Measurements from ENCODE around the gene EIF4A3. TPM values are rescaled to one million over a fixed set of nuclear protein-coding genes. Genes with fewer than 3 reads are reported as not detected.

EIF4A3 gene
- total and polyA plus RNA-seq, 2 donors, result 76.3 to 116 TPM

- Histone ChIP-seq H3K4me1 (ENCODE audit: control insufficient read depth in 2 of 2, insufficient read depth in 2 of 2, low read length in 2 of 2) (peaks cover 0 to 11% of the 10 kb centered on the region in 2 donors), H3K9me3 (ENCODE audit: control insufficient read depth in 2 of 2, insufficient read depth in 1 of 2, low read length in 1 of 2) (no peaks in the 10 kb centered on the region), H3K4me3 (ENCODE audit: low read length in 2 of 2) (no peak overlapping the region), H3K27me3 (ENCODE audit: control insufficient read depth in 2 of 2, insufficient read depth in 1 of 2, low read length in 1 of 2) (peaks cover 0 to 17% of the 10 kb centered on the region in 2 donors), H3K36me3 (ENCODE audit: control insufficient read depth in 2 of 2, insufficient read depth in 2 of 2, low read length in 1 of 2) (no peaks in the 10 kb centered on the region), H3K27ac (ENCODE audit: low read depth in 1 of 2, low read length in 1 of 2) (no peak overlapping the region)
- DNase-seq (ENCODE audit: low read depth in 6 of 9, low spot score in 9 of 9), result no peak
- 96% methylated on average over 23 of the region's 23 CpGs for WGBS
These were observed 42.7 kb upstream of the EIF4A3 start for GRCh38 chr17:80189611-80190010.

GRCh38 chr17:80187515-80187941, 40.6 kb upstream of the EIF4A3 start:
- 84% methylated on average over 18 of the region's 18 CpGs for WGBS
- Histone ChIP-seq H3K27me3 (ENCODE audit: control insufficient read depth in 2 of 2, insufficient read depth in 1 of 2, low read length in 1 of 2) (peaks cover 0 to 17% of the 10 kb centered on the region in 2 donors), H3K27ac (ENCODE audit: low read depth in 1 of 2, low read length in 1 of 2) (peak overlapping the region in 1 of 2 donors; percentile 6), H3K4me1 (ENCODE audit: control insufficient read depth in 2 of 2, insufficient read depth in 2 of 2, low read length in 2 of 2) (peaks cover 0 to 13% of the 10 kb centered on the region in 2 donors), H3K4me3 (ENCODE audit: low read length in 2 of 2) (no peak overlapping the region), H3K9me3 (ENCODE audit: control insufficient read depth in 2 of 2, insufficient read depth in 1 of 2, low read length in 1 of 2) (no peaks in the 10 kb centered on the region), H3K36me3 (ENCODE audit: control insufficient read depth in 2 of 2, insufficient read depth in 2 of 2, low read length in 1 of 2) (no peaks in the 10 kb centered on the region)
- DNase-seq (ENCODE audit: low read depth in 6 of 9, low spot score in 9 of 9), result no peak

- H3K4me3 ChIP-seq (ENCODE audit: low read length in 2 of 2), result no peak overlapping the region
- peak overlapping the region in 1 of 2 donors; percentile 6 for H3K27ac ChIP-seq (ENCODE audit: low read depth in 1 of 2, low read length in 1 of 2)
- peaks cover 0 to 13% of the 10 kb centered on the region in 2 donors for H3K27me3 ChIP-seq (ENCODE audit: control insufficient read depth in 2 of 2, insufficient read depth in 1 of 2, low read length in 1 of 2)
- H3K9me3 ChIP-seq (ENCODE audit: control insufficient read depth in 2 of 2, insufficient read depth in 1 of 2, low read length in 1 of 2), result no peaks in the 10 kb centered on the region
- no peaks in the 10 kb centered on the region for H3K36me3 ChIP-seq (ENCODE audit: control insufficient read depth in 2 of 2, insufficient read depth in 2 of 2, low read length in 1 of 2)
- WGBS, result 95% methylated on average over 16 of the region's 16 CpGs
- DNase-seq (ENCODE audit: low read depth in 6 of 9, low spot score in 9 of 9), result no peak
- peaks cover 0 to 10% of the 10 kb centered on the region in 2 donors for H3K4me1 ChIP-seq (ENCODE audit: control insufficient read depth in 2 of 2, insufficient read depth in 2 of 2, low read length in 2 of 2)
These were observed 40.2 kb upstream of the EIF4A3 start for GRCh38 chr17:80187090-80187489.

- 97% methylated on average over 9 of the region's 9 CpGs for WGBS
- Histone ChIP-seq H3K27me3 (ENCODE audit: control insufficient read depth in 2 of 2, insufficient read depth in 1 of 2, low read length in 1 of 2) (peaks cover 0 to 7% of the 10 kb centered on the region in 2 donors), H3K36me3 (ENCODE audit: control insufficient read depth in 2 of 2, insufficient read depth in 2 of 2, low read length in 1 of 2) (no peaks in the 10 kb centered on the region), H3K4me3 (ENCODE audit: low read length in 2 of 2) (no peak overlapping the region), H3K27ac (ENCODE audit: low read depth in 1 of 2, low read length in 1 of 2) (no peak overlapping the region), H3K9me3 (ENCODE audit: control insufficient read depth in 2 of 2, insufficient read depth in 1 of 2, low read length in 1 of 2) (no peaks in the 10 kb centered on the region), H3K4me1 (ENCODE audit: control insufficient read depth in 2 of 2, insufficient read depth in 2 of 2, low read length in 2 of 2) (peaks cover 0 to 3% of the 10 kb centered on the region in 2 donors)
- no peak for DNase-seq (ENCODE audit: low read depth in 6 of 9, low spot score in 9 of 9)
These were observed 39.0 kb upstream of the EIF4A3 start for GRCh38 chr17:80185968-80186367.

- 95% methylated on average over 10 of the region's 10 CpGs for WGBS
- Histone ChIP-seq H3K27ac (ENCODE audit: low read depth in 1 of 2, low read length in 1 of 2) (no peak overlapping the region), H3K36me3 (ENCODE audit: control insufficient read depth in 2 of 2, insufficient read depth in 2 of 2, low read length in 1 of 2) (no peaks in the 10 kb centered on the region), H3K27me3 (ENCODE audit: control insufficient read depth in 2 of 2, insufficient read depth in 1 of 2, low read length in 1 of 2) (peaks cover 0 to 11% of the 10 kb centered on the region in 2 donors), H3K9me3 (ENCODE audit: control insufficient read depth in 2 of 2, insufficient read depth in 1 of 2, low read length in 1 of 2) (no peaks in the 10 kb centered on the region), H3K4me1 (ENCODE audit: control insufficient read depth in 2 of 2, insufficient read depth in 2 of 2, low read length in 2 of 2) (peaks cover 0 to 3% of the 10 kb centered on the region in 2 donors), H3K4me3 (ENCODE audit: low read length in 2 of 2) (no peak overlapping the region)
- no peak for DNase-seq (ENCODE audit: low read depth in 6 of 9, low spot score in 9 of 9)
These were observed 37.4 kb upstream of the EIF4A3 start for GRCh38 chr17:80184423-80184714.

GRCh38 chr17:80183581-80184422, 36.9 kb upstream of the EIF4A3 start:
- Histone ChIP-seq H3K4me3 (ENCODE audit: low read length in 2 of 2) (no peak overlapping the region), H3K9me3 (ENCODE audit: control insufficient read depth in 2 of 2, insufficient read depth in 1 of 2, low read length in 1 of 2) (no peaks in the 10 kb centered on the region), H3K4me1 (ENCODE audit: control insufficient read depth in 2 of 2, insufficient read depth in 2 of 2, low read length in 2 of 2) (peaks cover 0 to 3% of the 10 kb centered on the region in 2 donors), H3K27me3 (ENCODE audit: control insufficient read depth in 2 of 2, insufficient read depth in 1 of 2, low read length in 1 of 2) (peaks cover 0 to 11% of the 10 kb centered on the region in 2 donors), H3K36me3 (ENCODE audit: control insufficient read depth in 2 of 2, insufficient read depth in 2 of 2, low read length in 1 of 2) (no peaks in the 10 kb centered on the region), H3K27ac (ENCODE audit: low read depth in 1 of 2, low read length in 1 of 2) (no peak overlapping the region)
- 88% methylated on average over 26 of the region's 26 CpGs for WGBS
- no peak for DNase-seq (ENCODE audit: low read depth in 6 of 9, low spot score in 9 of 9)

- Histone ChIP-seq H3K4me3 (ENCODE audit: low read length in 2 of 2) (no peak overlapping the region), H3K27ac (ENCODE audit: low read depth in 1 of 2, low read length in 1 of 2) (no peak overlapping the region), H3K36me3 (ENCODE audit: control insufficient read depth in 2 of 2, insufficient read depth in 2 of 2, low read length in 1 of 2) (no peaks in the 10 kb centered on the region), H3K27me3 (ENCODE audit: control insufficient read depth in 2 of 2, insufficient read depth in 1 of 2, low read length in 1 of 2) (peaks cover 0 to 14% of the 10 kb centered on the region in 2 donors), H3K9me3 (ENCODE audit: control insufficient read depth in 2 of 2, insufficient read depth in 1 of 2, low read length in 1 of 2) (no peaks in the 10 kb centered on the region), H3K4me1 (ENCODE audit: control insufficient read depth in 2 of 2, insufficient read depth in 2 of 2, low read length in 2 of 2) (peaks cover 0 to 3% of the 10 kb centered on the region in 2 donors)
- DNase-seq (ENCODE audit: low read depth in 6 of 9, low spot score in 9 of 9), result no peak
- WGBS, result 97% methylated on average over 12 of the region's 12 CpGs
These were observed 35.9 kb upstream of the EIF4A3 start for GRCh38 chr17:80182845-80183223.

GRCh38 chr17:80182118-80182844, 35.4 kb upstream of the EIF4A3 start:
- Histone ChIP-seq H3K36me3 (ENCODE audit: control insufficient read depth in 2 of 2, insufficient read depth in 2 of 2, low read length in 1 of 2) (no peaks in the 10 kb centered on the region), H3K27ac (ENCODE audit: low read depth in 1 of 2, low read length in 1 of 2) (no peak overlapping the region), H3K4me3 (ENCODE audit: low read length in 2 of 2) (no peak overlapping the region), H3K9me3 (ENCODE audit: control insufficient read depth in 2 of 2, insufficient read depth in 1 of 2, low read length in 1 of 2) (no peaks in the 10 kb centered on the region), H3K27me3 (ENCODE audit: control insufficient read depth in 2 of 2, insufficient read depth in 1 of 2, low read length in 1 of 2) (peaks cover 0 to 14% of the 10 kb centered on the region in 2 donors), H3K4me1 (ENCODE audit: control insufficient read depth in 2 of 2, insufficient read depth in 2 of 2, low read length in 2 of 2) (peaks cover 0 to 3% of the 10 kb centered on the region in 2 donors)
- DNase-seq (ENCODE audit: low read depth in 6 of 9, low spot score in 9 of 9), result no peak
- 96% methylated on average over 30 of the region's 30 CpGs for WGBS

- no peak overlapping the region for H3K4me3 ChIP-seq (ENCODE audit: low read length in 2 of 2)
- H3K9me3 ChIP-seq (ENCODE audit: control insufficient read depth in 2 of 2, insufficient read depth in 1 of 2, low read length in 1 of 2), result no peaks in the 10 kb centered on the region
- peaks cover 0 to 3% of the 10 kb centered on the region in 2 donors for H3K4me1 ChIP-seq (ENCODE audit: control insufficient read depth in 2 of 2, insufficient read depth in 2 of 2, low read length in 2 of 2)
- DNase-seq (ENCODE audit: low read depth in 6 of 9, low spot score in 9 of 9), result no peak
- no peaks in the 10 kb centered on the region for H3K36me3 ChIP-seq (ENCODE audit: control insufficient read depth in 2 of 2, insufficient read depth in 2 of 2, low read length in 1 of 2)
- H3K27ac ChIP-seq (ENCODE audit: low read depth in 1 of 2, low read length in 1 of 2), result no peak overlapping the region
- WGBS, result 97% methylated on average over 17 of the region's 17 CpGs
- peaks cover 0 to 14% of the 10 kb centered on the region in 2 donors for H3K27me3 ChIP-seq (ENCODE audit: control insufficient read depth in 2 of 2, insufficient read depth in 1 of 2, low read length in 1 of 2)
These were observed 34.5 kb upstream of the EIF4A3 start for GRCh38 chr17:80181431-80181830.
